CD4-positive, alpha-beta T cell treated with Interferon alpha-2 for 1 hour (primary cell): ENCODE data around the gene SPDYE16.
A peak's percentile ranks its signal among the peaks of the same experiment; 100 is the strongest.
"Not testable (repeated sequence)": the region's sequence is repeated elsewhere in the genome, so short reads cannot be mapped to it uniquely, and the experiment has no call there.

ENCODE experiments used
- DNase-seq, 2 donors: peaks; one replicate each; pipeline ENCODE4 v3.0.0-alpha.2; 2020 to 2022

SPDYE16 gene

DNA sequence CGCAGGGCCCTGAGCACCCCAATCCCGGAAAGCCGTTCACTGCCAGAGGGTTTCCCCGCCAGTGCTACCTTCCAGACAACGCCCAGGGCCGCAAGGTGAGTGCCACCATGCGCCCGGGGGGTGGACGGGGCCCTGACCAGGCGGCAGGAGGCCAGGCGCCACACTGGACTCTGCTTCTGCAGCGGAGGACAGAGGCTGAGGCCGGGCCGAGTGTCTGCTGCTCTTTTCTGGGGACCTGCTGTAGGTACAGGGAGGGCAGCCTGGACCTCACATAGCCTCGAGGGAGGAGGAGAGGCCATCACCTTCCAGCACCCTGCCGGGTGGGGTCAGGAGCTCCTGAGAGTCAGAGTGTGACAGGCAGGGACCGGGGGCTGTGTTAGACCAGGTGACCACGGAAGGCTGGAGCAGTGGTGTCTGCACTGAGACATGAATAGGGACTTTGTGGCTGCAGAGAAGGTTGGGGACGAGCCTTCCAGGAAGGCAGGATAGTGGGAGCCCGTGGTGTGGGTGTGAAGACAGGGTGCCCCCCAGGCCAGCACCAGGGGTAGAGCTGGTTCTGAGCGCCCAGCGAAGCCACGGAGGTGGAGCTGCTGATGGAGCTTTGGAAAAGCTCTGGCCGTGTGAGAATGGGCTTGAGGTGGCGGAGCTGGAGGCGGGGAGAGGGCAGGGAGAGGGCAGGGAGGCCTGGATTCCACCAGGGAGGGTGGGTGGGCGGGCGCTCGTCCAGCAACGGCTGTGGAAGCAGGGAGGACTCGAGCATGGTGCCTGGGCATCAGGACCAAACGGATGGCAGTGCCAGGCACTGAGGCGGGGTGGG, 38.5 kb downstream of the SPDYE16 start:
- DNase-seq = not testable (repeated sequence)

- DNase-seq = not testable (repeated sequence)
Observed at GRCh38 chr7:76503244-76503643, 39.9 kb downstream of the SPDYE16 start.

DNA sequence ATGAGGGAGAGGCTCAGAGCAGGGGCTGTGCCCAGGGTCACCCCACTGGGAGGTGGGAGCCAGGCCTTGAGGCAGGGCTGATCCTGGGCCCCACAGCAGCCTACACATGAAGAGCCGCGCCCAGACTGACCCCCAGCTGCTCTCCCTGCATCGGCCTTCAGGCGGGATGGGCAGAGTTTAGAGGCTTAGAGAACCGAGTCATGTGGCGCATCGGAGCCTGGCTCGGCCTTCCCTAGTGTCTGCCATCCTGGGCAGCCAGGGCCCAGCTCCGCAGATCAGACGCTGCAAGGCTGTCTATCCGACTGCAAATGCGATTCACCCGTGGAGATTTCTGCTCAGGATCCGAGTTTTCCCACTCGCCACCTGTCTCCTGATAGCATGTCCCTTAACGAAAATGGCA, 40.3 kb downstream of the SPDYE16 start:
- DNase-seq = not testable (repeated sequence)

DNA sequence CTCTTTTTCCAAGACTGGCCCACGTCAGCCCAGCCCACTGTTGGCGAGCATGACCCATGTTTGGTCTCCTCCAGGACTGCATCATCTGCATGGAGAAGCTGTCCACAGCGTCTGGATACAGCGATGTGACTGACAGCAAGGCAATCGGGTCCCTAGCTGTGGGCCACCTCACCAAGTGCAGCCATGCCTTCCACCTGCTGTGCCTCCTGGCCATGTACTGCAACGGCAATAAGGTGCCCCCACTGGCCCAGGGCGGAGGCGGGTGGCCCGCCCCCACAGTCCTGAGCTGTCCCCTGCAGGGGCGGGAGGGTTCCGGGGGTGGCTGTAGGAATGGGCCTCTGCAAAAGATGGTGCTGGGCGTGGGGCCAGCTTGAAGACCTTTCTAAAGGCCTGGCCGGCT, 40.9 kb downstream of the SPDYE16 start:
- not testable (repeated sequence) for DNase-seq

GRCh38 chr7:76499924-76500241, 43.2 kb downstream of the SPDYE16 start:
- DNase-seq = not testable (repeated sequence)

DNA sequence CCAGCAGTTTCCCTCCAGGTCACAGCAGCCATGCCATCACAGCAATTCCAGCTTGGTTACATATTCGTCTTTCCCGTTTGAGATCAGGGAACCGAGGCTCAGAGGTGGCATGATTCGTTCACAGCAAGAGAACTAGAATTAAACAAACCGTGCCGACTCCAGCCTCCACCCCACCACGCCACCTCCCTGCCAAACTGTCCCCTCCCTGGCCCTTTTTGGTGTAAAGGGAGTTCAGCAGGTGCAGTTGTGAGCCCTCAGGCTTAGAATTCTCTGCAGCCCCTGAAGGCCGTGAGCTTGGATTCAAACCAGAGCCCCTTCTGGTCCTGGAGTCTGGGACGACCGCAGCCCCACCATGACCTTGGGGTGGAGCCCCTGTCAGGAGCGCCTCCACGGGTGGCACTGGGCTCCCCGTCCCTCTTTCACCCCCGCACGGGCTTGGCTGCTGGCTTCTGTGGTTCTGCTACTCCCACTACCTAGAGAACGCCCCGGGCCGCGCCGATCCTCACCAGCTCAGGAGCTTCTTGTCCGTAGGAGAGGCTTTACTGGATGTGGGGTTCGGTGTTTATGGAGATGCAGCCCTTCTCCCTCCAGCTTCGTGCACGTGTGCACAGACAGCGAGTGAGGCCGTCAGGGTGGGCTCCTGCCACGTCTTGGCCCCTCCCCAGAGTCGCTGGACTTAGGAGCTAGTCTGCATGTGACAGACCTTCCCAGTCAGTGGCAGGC, 43.7 kb downstream of the SPDYE16 start:
- DNase-seq = not testable (repeated sequence)

GRCh38 chr7:76498583-76499200, 44.4 kb downstream of the SPDYE16 start:
- DNase-seq = not testable (repeated sequence)

DNA sequence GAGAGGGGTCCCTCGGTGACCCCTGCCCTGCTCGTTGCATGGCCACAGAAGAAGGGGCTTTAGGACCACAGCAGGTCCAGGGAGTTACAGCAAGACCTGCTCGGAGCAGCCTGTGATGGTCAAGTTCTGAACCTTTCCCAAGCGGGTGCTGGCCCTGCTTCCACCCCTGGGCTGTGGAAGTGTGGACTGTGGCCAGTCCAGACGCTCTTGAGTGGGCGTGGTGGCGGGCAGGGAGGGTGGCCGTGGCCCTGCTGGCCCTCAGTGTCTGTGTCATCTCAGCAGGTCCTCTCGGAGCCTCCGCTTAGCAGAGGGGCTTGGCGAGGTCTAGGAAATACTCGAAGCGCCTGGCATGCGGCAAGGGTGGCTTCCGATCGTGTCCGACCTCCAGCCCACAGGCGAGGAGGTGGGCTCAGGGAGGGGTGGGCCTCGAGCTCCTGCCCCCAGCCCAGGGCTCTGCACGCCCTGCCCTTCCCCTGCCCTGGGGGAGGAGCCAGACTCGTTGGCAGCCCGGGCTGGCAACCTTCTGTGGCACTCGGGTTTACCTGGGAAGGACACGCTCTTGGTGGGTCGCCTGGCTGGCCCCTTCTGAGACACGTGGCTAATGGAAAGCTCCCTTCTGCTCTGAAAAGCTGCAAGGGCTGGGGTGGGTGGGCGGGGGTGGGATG, 45.0 kb downstream of the SPDYE16 start:
- DNase-seq = not testable (repeated sequence)

DNA sequence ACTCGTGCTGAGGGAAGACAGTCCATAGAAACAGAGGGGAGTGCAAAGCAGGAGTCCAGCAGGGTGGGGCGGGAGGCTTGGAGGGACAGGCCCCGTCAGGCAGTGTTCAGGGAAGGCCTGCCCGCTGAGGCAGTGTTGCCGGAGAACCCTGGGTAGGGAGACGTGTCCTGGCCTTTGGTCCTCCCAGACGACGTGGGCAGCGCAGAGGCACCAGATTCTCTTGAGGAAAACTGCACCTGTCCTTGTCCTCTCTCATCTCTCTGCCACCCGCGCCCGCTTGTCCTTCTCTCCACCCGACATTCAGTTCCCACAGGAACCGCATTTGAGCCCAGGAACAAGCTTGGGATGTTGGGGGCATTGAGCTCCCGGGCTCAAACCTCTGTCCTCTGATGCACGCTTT, 47.4 kb downstream of the SPDYE16 start:
- not testable (repeated sequence) for DNase-seq

GRCh38 chr7:76492139-76492538, 51.0 kb downstream of the SPDYE16 start:
- DNase-seq = not testable (repeated sequence)

- not testable (repeated sequence) for DNase-seq
Observed at GRCh38 chr7:76487969-76488368, 55.1 kb downstream of the SPDYE16 start.

DNA sequence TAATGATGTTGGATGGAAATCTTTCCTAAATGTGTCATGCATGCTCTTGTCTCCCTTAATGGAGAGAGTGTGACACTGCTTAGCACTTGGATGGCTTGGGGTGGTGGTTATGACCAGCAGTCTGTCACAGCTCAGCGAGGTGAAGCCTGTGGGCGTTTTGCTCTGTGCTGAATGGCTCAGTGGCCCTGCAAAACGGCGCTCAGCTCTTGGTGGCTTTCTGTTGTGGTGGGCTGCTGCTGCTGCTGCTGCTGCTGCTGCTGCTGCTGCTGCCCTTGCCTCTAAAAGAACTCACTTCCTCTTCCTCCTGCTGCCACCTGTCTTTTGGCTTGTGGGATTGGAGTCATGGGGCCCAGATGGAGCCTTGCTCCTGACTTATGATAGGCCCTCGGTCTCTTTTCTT, 56.5 kb downstream of the SPDYE16 start:
- peak; percentile 16 to 42 for DNase-seq

DNA sequence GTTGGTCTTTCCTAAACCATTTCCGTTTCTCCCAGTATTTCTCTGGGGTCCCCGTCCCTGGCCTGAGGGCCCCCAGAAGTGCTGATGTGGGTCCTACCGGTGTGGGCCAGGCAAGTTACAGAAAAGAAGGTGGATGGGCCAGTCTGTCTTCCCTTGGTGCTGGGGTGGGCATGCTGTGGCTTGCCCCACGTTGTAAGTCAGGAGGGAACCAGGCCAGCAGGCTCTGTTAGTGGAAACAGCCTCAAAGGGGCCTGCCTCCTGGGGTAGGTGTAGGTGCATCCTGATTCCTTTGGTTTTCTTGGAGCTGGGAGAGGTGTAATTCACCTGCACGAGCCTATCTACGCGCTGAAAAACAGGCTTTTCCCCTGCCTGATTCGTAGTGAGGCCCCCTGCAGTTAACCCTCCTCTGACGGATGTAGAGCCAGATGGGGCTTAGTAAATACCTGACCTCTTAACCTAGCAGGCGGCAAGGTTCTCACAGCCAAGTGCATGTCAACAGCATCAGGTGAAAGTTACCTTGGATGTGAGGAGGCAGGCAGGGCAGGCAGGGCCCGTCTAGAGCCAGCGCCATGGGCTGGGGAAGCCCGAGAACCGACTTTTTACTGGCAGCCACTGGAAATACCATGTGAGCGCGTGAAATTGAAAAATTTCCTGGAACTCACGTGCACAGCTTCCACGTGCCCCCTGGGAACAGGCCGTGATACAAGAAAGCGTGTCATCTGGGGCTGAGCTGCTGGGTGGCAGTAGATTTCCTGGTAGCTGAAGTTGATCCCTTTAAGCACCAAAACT, 57.1 kb downstream of the SPDYE16 start:
- DNase-seq = not testable (repeated sequence)

DNA sequence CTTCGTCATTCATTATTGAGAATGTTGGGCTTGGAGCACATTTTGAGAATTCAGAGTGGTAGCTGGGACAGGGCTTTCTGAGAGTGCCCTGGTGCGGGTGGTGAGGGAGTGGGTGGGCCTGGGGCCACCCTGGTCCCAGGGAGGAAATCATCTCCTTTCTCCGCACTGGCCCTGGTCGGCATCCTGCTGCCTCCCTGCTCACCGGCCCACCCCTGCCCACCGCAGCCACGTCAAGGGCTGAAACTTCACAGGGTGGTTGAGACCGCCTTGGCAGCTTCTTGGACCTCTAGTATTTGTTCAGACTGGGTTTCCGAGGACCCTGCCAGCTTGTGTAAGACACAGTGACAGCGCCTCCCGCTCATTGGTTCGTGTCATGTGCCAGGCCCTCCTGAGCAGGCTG, 58.6 kb downstream of the SPDYE16 start:
- DNase-seq = not testable (repeated sequence)

- DNase-seq = not testable (repeated sequence)
Observed at GRCh38 chr7:76483081-76483480, 60.0 kb downstream of the SPDYE16 start.

DNA sequence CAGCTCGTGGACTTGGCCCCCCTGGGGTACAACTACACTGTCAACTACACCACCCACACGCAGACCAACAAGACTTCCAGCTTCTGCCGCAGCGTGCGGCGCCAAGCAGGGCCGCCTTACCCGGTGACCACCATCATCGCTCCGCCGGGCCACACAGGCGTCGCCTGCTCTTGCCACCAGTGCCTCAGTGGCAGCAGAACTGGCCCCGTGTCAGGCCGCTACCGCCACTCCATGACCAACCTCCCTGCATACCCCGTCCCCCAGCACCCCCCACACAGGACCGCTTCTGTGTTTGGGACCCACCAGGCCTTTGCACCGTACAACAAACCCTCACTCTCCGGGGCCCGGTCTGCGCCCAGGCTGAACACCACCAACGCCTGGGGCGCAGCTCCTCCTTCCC, 60.4 kb downstream of the SPDYE16 start:
- not testable (repeated sequence) for DNase-seq
